Kidney epithelial cell (primary cell): ENCODE measurements around the gene UNK. TPM values are rescaled to one million over a fixed set of nuclear protein-coding genes. Genes with fewer than 3 reads are reported as not detected.

Experiments used
- DNase-seq: peaks from one replicate; pipeline ENCODE4 v3.0.0-alpha.2; 2010; ENCODE audit warnings: low read depth
- H3K27me3 ChIP-seq: 2 replicates; pipeline ENCODE4 v1.6.0; 2011; ENCODE audit warnings: low read length; ENCODE audit not compliant: control insufficient read depth, insufficient read depth
- H3K36me3 ChIP-seq: 2 replicates; pipeline ENCODE4 v1.5.1; 2011; ENCODE audit warnings: low read length; ENCODE audit not compliant: control insufficient read depth, insufficient read depth
- H3K4me3 ChIP-seq: 2 replicates; pipeline ENCODE4 v1.5.1; 2011; ENCODE audit warnings: low read depth, mild to moderate bottlenecking, control low read depth, low read length
- total RNA-seq: library from RNA; depleted of rRNA; stranded (reverse); fragments of >200 nt; gene quantifications from 2 replicates; pipeline ENCODE4 v1.2.3, GENCODE V29; 2015
- TF ChIP-seq, protein P1 (sequence below): IDR thresholded peaks from 2 replicates; pipeline ENCODE4 v1.5.1; 2011; ENCODE audit warnings: mild to moderate bottlenecking, moderate library complexity, low read length, control low read depth, inconsistent platforms; ENCODE audit not compliant: insufficient read depth, poor library complexity, severe bottlenecking

Gene UNK, protein sequence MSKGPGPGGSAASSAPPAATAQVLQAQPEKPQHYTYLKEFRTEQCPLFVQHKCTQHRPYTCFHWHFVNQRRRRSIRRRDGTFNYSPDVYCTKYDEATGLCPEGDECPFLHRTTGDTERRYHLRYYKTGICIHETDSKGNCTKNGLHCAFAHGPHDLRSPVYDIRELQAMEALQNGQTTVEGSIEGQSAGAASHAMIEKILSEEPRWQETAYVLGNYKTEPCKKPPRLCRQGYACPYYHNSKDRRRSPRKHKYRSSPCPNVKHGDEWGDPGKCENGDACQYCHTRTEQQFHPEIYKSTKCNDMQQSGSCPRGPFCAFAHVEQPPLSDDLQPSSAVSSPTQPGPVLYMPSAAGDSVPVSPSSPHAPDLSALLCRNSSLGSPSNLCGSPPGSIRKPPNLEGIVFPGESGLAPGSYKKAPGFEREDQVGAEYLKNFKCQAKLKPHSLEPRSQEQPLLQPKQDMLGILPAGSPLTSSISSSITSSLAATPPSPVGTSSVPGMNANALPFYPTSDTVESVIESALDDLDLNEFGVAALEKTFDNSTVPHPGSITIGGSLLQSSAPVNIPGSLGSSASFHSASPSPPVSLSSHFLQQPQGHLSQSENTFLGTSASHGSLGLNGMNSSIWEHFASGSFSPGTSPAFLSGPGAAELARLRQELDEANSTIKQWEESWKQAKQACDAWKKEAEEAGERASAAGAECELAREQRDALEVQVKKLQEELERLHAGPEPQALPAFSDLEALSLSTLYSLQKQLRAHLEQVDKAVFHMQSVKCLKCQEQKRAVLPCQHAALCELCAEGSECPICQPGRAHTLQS
- 18.6 and 23.7 TPM in 2 replicates for total RNA-seq

DNA sequence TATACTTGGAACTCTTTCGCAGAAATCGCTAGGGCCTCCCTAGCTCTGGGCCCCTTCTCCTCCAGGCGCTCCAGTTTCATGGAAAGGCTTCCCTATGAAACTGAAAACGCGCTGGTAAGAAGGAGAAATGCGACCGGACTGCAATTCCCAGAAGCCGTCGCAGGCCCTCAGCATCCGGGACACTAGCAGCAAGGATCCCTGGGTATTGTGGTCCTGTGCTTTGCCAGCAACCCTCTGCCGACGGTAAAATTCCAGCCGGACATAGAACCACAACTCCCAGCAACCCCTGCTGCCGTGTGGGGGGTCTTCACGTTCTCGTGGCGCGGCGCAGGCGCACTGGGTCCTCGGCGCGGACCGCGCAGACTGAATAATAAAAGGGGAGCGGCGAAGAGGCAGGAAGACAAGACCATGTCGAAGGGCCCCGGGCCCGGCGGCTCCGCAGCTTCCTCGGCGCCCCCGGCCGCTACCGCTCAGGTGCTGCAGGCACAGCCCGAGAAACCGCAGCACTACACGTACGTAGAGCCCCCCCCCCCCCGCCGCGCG lies at the start of gene UNK:
TSS of gene UNK (plus strand) at position 334 of the 543 bp plus-strand sequence. CDS start at position 409, 75 bp downstream.
- TF ChIP-seq, protein P1, sequence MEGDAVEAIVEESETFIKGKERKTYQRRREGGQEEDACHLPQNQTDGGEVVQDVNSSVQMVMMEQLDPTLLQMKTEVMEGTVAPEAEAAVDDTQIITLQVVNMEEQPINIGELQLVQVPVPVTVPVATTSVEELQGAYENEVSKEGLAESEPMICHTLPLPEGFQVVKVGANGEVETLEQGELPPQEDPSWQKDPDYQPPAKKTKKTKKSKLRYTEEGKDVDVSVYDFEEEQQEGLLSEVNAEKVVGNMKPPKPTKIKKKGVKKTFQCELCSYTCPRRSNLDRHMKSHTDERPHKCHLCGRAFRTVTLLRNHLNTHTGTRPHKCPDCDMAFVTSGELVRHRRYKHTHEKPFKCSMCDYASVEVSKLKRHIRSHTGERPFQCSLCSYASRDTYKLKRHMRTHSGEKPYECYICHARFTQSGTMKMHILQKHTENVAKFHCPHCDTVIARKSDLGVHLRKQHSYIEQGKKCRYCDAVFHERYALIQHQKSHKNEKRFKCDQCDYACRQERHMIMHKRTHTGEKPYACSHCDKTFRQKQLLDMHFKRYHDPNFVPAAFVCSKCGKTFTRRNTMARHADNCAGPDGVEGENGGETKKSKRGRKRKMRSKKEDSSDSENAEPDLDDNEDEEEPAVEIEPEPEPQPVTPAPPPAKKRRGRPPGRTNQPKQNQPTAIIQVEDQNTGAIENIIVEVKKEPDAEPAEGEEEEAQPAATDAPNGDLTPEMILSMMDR: no peak
- peak; percentile 96 for DNase-seq
- Histone ChIP-seq H3K27me3 (no peaks in the 10 kb centered on the region), H3K4me3 (peak within 1 kb of the TSS; percentile 70), H3K36me3 (no peaks in the 10 kb centered on the region)

DNA sequence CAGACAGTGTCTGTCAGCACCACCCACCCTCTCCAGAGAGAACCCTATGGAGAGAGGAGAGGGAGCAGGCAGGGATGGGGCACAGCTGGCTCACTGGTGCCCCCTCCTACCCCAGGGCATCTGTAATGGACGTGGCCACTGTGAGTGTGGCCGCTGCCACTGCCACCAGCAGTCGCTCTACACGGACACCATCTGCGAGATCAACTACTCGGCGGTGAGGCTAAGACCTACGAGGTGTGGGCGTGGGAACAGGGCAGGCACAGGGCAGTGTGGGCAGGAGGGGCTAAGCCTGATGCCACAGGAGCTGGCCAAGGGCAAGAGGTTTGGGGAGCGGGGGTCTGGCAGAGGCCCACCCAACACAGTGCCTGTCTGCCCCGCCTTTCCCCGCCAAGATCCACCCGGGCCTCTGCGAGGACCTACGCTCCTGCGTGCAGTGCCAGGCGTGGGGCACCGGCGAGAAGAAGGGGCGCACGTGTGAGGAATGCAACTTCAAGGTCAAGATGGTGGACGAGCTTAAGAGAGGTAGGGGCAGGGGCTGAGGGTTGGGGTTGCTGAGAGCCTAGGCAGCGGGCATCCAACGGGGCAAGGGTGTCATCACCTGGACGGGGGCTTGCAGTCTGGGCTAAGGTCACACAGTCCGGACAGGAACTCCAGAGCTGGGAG lies 48.3 kb upstream of the UNK start:
- TF ChIP-seq, protein P1: no peak
- no peaks in the 10 kb centered on the region for H3K36me3 ChIP-seq
- H3K4me3 ChIP-seq: no peak overlapping the region
- H3K27me3 ChIP-seq: no peaks in the 10 kb centered on the region
- no peak for DNase-seq

DNA sequence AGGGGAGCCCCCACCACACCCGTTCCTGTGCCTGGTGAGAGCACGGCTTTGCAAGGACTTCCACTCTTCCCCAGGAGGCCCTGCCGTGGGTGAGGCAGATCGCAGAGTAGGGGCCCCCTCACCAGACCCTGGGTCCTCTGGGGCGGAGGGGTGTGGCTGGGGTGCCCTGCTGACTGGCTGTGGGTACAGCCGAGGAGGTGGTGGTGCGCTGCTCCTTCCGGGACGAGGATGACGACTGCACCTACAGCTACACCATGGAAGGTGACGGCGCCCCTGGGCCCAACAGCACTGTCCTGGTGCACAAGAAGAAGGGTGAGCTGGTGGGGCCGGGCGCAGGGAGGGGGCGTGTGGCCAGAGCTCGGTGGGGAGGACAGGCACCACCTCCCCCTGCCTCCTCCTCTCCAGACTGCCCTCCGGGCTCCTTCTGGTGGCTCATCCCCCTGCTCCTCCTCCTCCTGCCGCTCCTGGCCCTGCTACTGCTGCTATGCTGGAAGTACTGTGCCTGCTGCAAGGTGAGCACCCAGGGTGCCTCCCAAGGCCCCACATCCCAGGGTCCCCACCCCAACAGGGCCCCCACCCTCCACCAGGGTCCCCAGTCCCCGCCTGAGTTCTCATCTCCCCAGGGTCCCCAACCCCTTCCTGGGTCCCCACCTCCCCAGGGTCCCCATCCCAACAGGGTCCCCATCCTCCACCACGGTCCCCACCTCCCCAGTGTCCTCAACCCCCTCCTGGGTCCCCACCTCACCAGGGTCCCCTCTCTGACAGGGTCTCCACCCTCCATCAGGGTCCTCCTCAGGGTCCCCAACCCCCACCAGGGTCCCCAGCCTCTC lies 47.3 kb upstream of the UNK start:
- Histone ChIP-seq H3K27me3 (no peaks in the 10 kb centered on the region), H3K36me3 (no peaks in the 10 kb centered on the region), H3K4me3 (no peak overlapping the region)
- no peak for DNase-seq
- TF ChIP-seq, protein P1: no peak

DNA sequence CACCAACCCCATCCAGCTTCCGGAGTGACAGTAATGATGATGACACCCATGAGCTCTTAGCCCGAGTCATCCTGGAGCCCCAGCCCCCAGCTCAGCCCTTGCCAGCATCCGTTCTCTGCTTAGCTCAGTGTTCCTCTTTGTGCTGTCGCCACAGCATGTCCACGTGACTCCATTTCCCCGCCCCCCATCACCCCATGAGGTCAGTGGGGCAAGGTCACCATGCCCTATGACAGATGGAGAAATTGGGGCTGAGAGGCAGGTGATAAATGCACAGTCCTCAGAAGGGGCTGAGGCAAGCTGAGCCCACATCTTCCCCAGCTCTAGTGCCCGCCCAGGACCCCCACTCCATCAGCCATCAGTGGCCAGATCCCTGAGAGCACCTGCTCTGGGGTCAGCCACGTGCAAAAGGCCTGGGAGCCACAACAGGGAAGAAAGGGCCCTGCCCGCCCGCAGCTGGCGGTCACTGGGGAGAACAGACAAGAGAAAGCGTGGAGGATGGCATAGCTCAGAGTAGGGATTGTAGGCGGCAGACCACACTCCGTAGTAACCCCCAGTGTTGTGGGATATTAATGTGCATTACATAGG lies 46.3 kb upstream of the UNK start:
- H3K36me3 ChIP-seq: no peaks in the 10 kb centered on the region
- TF ChIP-seq, protein P1: no peak

DNA sequence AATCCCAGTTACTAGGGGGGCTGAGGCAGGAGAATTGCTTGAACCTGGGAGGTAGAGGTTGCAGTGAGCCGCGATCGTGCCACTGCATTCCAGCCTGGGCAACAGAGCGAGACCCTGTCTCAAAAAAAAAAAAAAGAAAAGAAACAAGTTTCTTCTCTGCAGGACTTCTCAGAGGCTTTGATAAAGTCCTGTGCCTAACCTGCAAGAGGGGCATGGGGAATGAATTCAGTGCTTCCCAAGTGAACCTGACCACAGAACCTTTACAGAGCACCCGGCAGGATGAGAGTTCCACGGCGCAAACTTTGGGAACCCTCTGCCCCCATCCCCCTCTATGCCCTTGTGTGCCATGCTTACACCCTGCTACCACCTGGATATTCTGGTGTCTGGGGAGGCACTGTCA lies 45.4 kb upstream of the UNK start:
- no peaks in the 10 kb centered on the region for H3K36me3 ChIP-seq
- no peaks in the 10 kb centered on the region for H3K27me3 ChIP-seq
- DNase-seq: no peak
- H3K4me3 ChIP-seq: no peak overlapping the region
- TF ChIP-seq, protein P1: no peak

More for the DNA sequence above, 46.3 kb upstream of the UNK start:
- no peaks in the 10 kb centered on the region for H3K27me3 ChIP-seq
- no peak overlapping the region for H3K4me3 ChIP-seq
- DNase-seq: no peak
